HepG2 (cell line): ENCODE results near the gene PPAN. TPM values are rescaled to one million over a fixed set of nuclear protein-coding genes. Genes with fewer than 3 reads are reported as not detected.

Source experiments
- ARID2 ChIP-seq: sonication (generic); formaldehyde crosslinking; IDR thresholded peaks from 2 replicates; pipeline ENCODE4 v1.8.1; 2022; ENCODE audit warnings: mild to moderate bottlenecking, missing genetic modification reagents, borderline replicate concordance
- FOXC1 ChIP-seq: sonication (generic); formaldehyde crosslinking; IDR thresholded peaks from 2 replicates; pipeline ENCODE4 v1.8.0; 2022; ENCODE audit warnings: mild to moderate bottlenecking, missing genetic modification reagents, borderline replicate concordance
- HOXA5 ChIP-seq: sonication (generic); formaldehyde crosslinking; IDR thresholded peaks from 2 replicates; pipeline ENCODE4 v1.4.0; 2020; ENCODE audit warnings: missing genetic modification reagents
- KDM1A ChIP-seq: IDR thresholded peaks from 2 replicates; pipeline ENCODE4 v1.6.1; 2016; ENCODE audit warnings: missing compliant biosample characterization
- KLF6 ChIP-seq: IDR thresholded peaks from 2 replicates; pipeline ENCODE4 v1.8.0; 2016; ENCODE audit warnings: missing biosample characterization, missing genetic modification reagents
- NFAT5 ChIP-seq: sonication (generic); formaldehyde crosslinking; IDR thresholded peaks from 2 replicates; pipeline ENCODE4 v1.4.0; 2020; ENCODE audit warnings: missing genetic modification reagents
- NFE2L1 ChIP-seq: sonication (generic); formaldehyde crosslinking; IDR thresholded peaks from 2 replicates; pipeline ENCODE4 v1.4.0; 2020; ENCODE audit warnings: missing genetic modification reagents, mild to moderate bottlenecking, borderline replicate concordance
- PBX2 ChIP-seq: IDR thresholded peaks from 2 replicates; pipeline ENCODE4 v1.6.1; 2016; ENCODE audit warnings: control low read depth
- TCF12 ChIP-seq, 2 experiments: fragments of 450-650 bp in 1 of 2; sonication (generic) in 1 of 2; formaldehyde crosslinking in 1 of 2; IDR thresholded peaks; 2 replicates each; pipeline versions ENCODE4 v1.6.1 to v1.8.0; 2017 to 2022; ENCODE audit warnings: antibody characterized with exemption in 1 of 2, mild to moderate bottlenecking in 1 of 2, missing genetic modification reagents in 1 of 2, moderate library complexity in 1 of 2
- THAP11 ChIP-seq: IDR thresholded peaks from 2 replicates; pipeline ENCODE4 v1.6.1; 2016; ENCODE audit warnings: missing biosample characterization, missing genetic modification reagents
- TOE1 ChIP-seq: sonication (generic); formaldehyde crosslinking; IDR thresholded peaks from 2 replicates; pipeline ENCODE4 v1.4.0; 2020; ENCODE audit warnings: mild to moderate bottlenecking, missing genetic modification reagents
- ZBTB42 ChIP-seq: sonication (generic); formaldehyde crosslinking; IDR thresholded peaks from 2 replicates; pipeline ENCODE4 v1.5.0; 2020; ENCODE audit warnings: mild to moderate bottlenecking, missing genetic modification reagents
- ZKSCAN8 ChIP-seq: IDR thresholded peaks from 2 replicates; pipeline ENCODE4 v1.6.1; 2016; ENCODE audit warnings: borderline replicate concordance, missing genetic modification reagents, missing compliant biosample characterization
- ZNF33B ChIP-seq: sonication (generic); formaldehyde crosslinking; IDR thresholded peaks from 2 replicates; pipeline ENCODE4 v1.5.1; 2020; ENCODE audit warnings: mild to moderate bottlenecking, missing genetic modification reagents
- ZNF383 ChIP-seq: sonication (generic); formaldehyde crosslinking; IDR thresholded peaks from 2 replicates; pipeline ENCODE4 v1.4.0; 2020; ENCODE audit warnings: missing genetic modification reagents, mild to moderate bottlenecking, borderline replicate concordance
- ZNF557 ChIP-seq: sonication (generic); formaldehyde crosslinking; IDR thresholded peaks from 2 replicates; pipeline ENCODE4 v1.4.0; 2020; ENCODE audit warnings: missing genetic modification reagents
- ZNF772 ChIP-seq: sonication (generic); formaldehyde crosslinking; IDR thresholded peaks from 2 replicates; pipeline ENCODE4 v1.5.0; 2020; ENCODE audit warnings: mild to moderate bottlenecking, missing genetic modification reagents
- polyA plus RNA-seq, 8 experiments: library from polyadenylated mRNA; depleted of rRNA in 3 of 8; stranded (reverse) in 7 of 8; unstranded in 1 of 8; fragments of >200 nt; fragmentation: Illumina TruSeq in 4 of 8; extraction: Trizol in 4 of 8; gene quantifications; 2 replicates each; pipeline versions ENCODE4 v1.2.1 to v1.2.3, GENCODE V29; 2011 to 2016; ENCODE audit warnings: low read depth in 4 of 8, missing spikeins in 1 of 8, mixed read lengths in 1 of 8; ENCODE audit not compliant: insufficient read depth in 1 of 8
- total RNA-seq, 5 experiments: library from RNA; depleted of rRNA; stranded (reverse); fragments of >200 nt; fragmentation: Illumina TruSeq; extraction: Trizol; gene quantifications; 2 replicates each; pipeline ENCODE4 v1.2.3, GENCODE V29; 2016; ENCODE audit warnings: low read depth in 1 of 5
- TF ChIP-seq, protein P1 (sequence below): IDR thresholded peaks from 2 replicates; pipeline ENCODE4 v1.6.1; 2012; ENCODE audit warnings: inconsistent platforms
- TF ChIP-seq, protein P2 (sequence below): sonication (generic); formaldehyde crosslinking; IDR thresholded peaks from 2 replicates; pipeline ENCODE4 v1.4.0; 2020; ENCODE audit warnings: mild to moderate bottlenecking, missing genetic modification reagents, borderline replicate concordance

PPAN gene
- total and polyA plus RNA-seq, 2 of the 13 experiments (the other 11 are each of a cell fraction or from before 2014, with no cell fraction given), result 36.2 to 41.9 TPM

GRCh38 chr19:10113964-10114650 is 7.9 kb downstream of the PPAN start (continued):
- TF ChIP-seq NFAT5 (CRISPR knock-in tag) (no peak), ZBTB42 (CRISPR knock-in tag) (no peak), ZNF557 (CRISPR knock-in tag) (no peak), ZNF383 (CRISPR knock-in tag) (no peak), ZKSCAN8 (CRISPR knock-in tag) (no peak), NFE2L1 (CRISPR knock-in tag) (no peak), THAP11 (CRISPR knock-in tag) (no peak), KLF6 (CRISPR knock-in tag) (no peak), TOE1 (CRISPR knock-in tag) (no peak), ZNF772 (CRISPR knock-in tag) (0 out of 2 replicates have a peak, but pooled peaks have one; percentile 10), HOXA5 (CRISPR knock-in tag) (no peak), KDM1A (CRISPR knock-in tag) (no peak), ZNF33B (CRISPR knock-in tag) (no peak), FOXC1 (no peak), ARID2 (CRISPR knock-in tag) (no peak), PBX2 (no peak), TCF12 (IDR thresholded peaks at IDR 0.05) (no peak), TCF12 (CRISPR knock-in tag; IDR thresholded peaks at IDR 0.05) (no peak)
- TF ChIP-seq, protein P1, sequence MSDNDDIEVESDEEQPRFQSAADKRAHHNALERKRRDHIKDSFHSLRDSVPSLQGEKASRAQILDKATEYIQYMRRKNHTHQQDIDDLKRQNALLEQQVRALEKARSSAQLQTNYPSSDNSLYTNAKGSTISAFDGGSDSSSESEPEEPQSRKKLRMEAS, result peak; percentile 26; the same call in 1 of the 2 replicates
- TF ChIP-seq, protein P2, sequence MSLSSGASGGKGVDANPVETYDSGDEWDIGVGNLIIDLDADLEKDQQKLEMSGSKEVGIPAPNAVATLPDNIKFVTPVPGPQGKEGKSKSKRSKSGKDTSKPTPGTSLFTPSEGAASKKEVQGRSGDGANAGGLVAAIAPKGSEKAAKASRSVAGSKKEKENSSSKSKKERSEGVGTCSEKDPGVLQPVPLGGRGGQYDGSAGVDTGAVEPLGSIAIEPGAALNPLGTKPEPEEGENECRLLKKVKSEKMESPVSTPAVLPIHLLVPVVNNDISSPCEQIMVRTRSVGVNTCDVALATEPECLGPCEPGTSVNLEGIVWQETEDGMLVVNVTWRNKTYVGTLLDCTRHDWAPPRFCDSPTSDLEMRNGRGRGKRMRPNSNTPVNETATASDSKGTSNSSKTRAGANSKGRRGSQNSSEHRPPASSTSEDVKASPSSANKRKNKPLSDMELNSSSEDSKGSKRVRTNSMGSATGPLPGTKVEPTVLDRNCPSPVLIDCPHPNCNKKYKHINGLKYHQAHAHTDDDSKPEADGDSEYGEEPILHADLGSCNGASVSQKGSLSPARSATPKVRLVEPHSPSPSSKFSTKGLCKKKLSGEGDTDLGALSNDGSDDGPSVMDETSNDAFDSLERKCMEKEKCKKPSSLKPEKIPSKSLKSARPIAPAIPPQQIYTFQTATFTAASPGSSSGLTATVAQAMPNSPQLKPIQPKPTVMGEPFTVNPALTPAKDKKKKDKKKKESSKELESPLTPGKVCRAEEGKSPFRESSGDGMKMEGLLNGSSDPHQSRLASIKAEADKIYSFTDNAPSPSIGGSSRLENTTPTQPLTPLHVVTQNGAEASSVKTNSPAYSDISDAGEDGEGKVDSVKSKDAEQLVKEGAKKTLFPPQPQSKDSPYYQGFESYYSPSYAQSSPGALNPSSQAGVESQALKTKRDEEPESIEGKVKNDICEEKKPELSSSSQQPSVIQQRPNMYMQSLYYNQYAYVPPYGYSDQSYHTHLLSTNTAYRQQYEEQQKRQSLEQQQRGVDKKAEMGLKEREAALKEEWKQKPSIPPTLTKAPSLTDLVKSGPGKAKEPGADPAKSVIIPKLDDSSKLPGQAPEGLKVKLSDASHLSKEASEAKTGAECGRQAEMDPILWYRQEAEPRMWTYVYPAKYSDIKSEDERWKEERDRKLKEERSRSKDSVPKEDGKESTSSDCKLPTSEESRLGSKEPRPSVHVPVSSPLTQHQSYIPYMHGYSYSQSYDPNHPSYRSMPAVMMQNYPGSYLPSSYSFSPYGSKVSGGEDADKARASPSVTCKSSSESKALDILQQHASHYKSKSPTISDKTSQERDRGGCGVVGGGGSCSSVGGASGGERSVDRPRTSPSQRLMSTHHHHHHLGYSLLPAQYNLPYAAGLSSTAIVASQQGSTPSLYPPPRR (CRISPR knock-in tag), result no peak
